ENCODE results near the gene MTAP. TPM values are rescaled to one million over a fixed set of nuclear protein-coding genes. Genes with fewer than 3 reads are reported as not detected.

MTAP gene
- total RNA-seq, 5 donors from 2014 or later (not counting 1 experiment from before 2014, with no cell fraction given) = 32.0 to 41.9 (median 34.6) TPM

GRCh38 chr9:21841133-21841532 lies 38.7 kb downstream of the MTAP start:
- no peaks in the 10 kb centered on the region for H3K27me3 Mint-ChIP-seq

GRCh38 chr9:21848615-21849014 lies 46.2 kb downstream of the MTAP start:
- Mint-ChIP-seq H3K4me3 (no peak overlapping the region), H3K36me3 (peaks cover 73% of the 10 kb centered on the region), H3K27me3 (no peaks in the 10 kb centered on the region), H3K27ac (peak overlapping the region in 1 of 2 donors; percentile 34), H3K4me1 (peaks cover 14 to 24% (median 16%) of the 10 kb centered on the region in 3 donors), H3K9me3 (peaks cover 6 to 43% (median 29%) of the 10 kb centered on the region in 3 donors)
- POLR2A ChIA-PET = no interaction called here
- 100% methylated on average over 3 of the region's 4 CpGs for WGBS (ENCODE audit: insufficient coverage)
- Histone ChIP-seq H3K27ac (ENCODE audit: low read length) (no peak overlapping the region), H3K9me3 (no peaks in the 10 kb centered on the region), H3K4me1 (ENCODE audit: control insufficient read depth in 1 of 2, extremely low read depth in 1 of 2, insufficient read depth in 2 of 2, low read length in 2 of 2) (no peaks in the 10 kb centered on the region), H3K4me3 (ENCODE audit: control insufficient read depth in 1 of 2, extremely low read depth in 1 of 2, low read length in 1 of 2) (no peak overlapping the region), H3K27me3 (replicated peaks in 1 of 2; ENCODE audit: control insufficient read depth in 2 of 2, extremely low read depth in 1 of 2, insufficient read depth in 2 of 2, low read length in 1 of 2) (no peaks in the 10 kb centered on the region), H3K36me3 (ENCODE audit: control insufficient read depth in 2 of 2, extremely low read depth in 1 of 2, insufficient read depth in 1 of 2, low read length in 1 of 2) (no peaks in the 10 kb centered on the region)
- CTCF ChIA-PET = no interaction called here
- no peak for DNase-seq
- ATAC-seq (replicated peaks in 1 of 4) = no peak

More at GRCh38 chr9:21841133-21841532, 38.7 kb downstream of the MTAP start:
- ChIA-PET POLR2A (no interaction called here), CTCF (interaction anchor here in 1 of 2 donors (1.0 kb wide), 1 partner anchor 23 kb away, joined by 10 read pairs; no protein-coding TSS in a partner anchor)
- H3K9me3 ChIP-seq = no peaks in the 10 kb centered on the region
- H3K4me1 ChIP-seq (ENCODE audit: control insufficient read depth in 1 of 2, extremely low read depth in 1 of 2, insufficient read depth in 2 of 2, low read length in 2 of 2) = no peaks in the 10 kb centered on the region
- H3K36me3 Mint-ChIP-seq = peaks cover 84% of the 10 kb centered on the region
- peaks cover 14 to 37% (median 20%) of the 10 kb centered on the region in 3 donors for H3K9me3 Mint-ChIP-seq
- no peaks in the 10 kb centered on the region for H3K27me3 ChIP-seq (replicated peaks in 1 of 2; ENCODE audit: control insufficient read depth in 2 of 2, extremely low read depth in 1 of 2, insufficient read depth in 2 of 2, low read length in 1 of 2)
- H3K4me3 ChIP-seq (ENCODE audit: control insufficient read depth in 1 of 2, extremely low read depth in 1 of 2, low read length in 1 of 2) = no peak overlapping the region
- no peak overlapping the region for H3K4me3 Mint-ChIP-seq
- H3K36me3 ChIP-seq (ENCODE audit: control insufficient read depth in 2 of 2, extremely low read depth in 1 of 2, insufficient read depth in 1 of 2, low read length in 1 of 2) = peaks cover 2 to 52% of the 10 kb centered on the region in 2 donors
- ATAC-seq (replicated peaks in 1 of 4) = no peak
- no peak overlapping the region for H3K27ac ChIP-seq (ENCODE audit: low read length)
- H3K27ac Mint-ChIP-seq = no peak overlapping the region
- 100% methylated on average over 1 of the region's 1 CpG for WGBS (ENCODE audit: insufficient coverage)
- H3K4me1 Mint-ChIP-seq = peaks cover 5 to 10% (median 6%) of the 10 kb centered on the region in 3 donors
- DNase-seq = no peak

- POLR2A ChIA-PET = no interaction called here
- DNase-seq (peak in 1 of 35 experiments; percentile 5), ATAC-seq (replicated peaks in 1 of 4) (peak in 1 of 4 experiments; percentile 32)
- H3K27me3 ChIP-seq (replicated peaks in 1 of 2; ENCODE audit: control insufficient read depth in 2 of 2, extremely low read depth in 1 of 2, insufficient read depth in 2 of 2, low read length in 1 of 2) = no peaks in the 10 kb centered on the region
- Mint-ChIP-seq H3K9me3 (peaks cover 0 to 10% (median 8%) of the 10 kb centered on the region in 3 donors), H3K27me3 (no peaks in the 10 kb centered on the region), H3K27ac (peak overlapping the region in 1 of 2 donors; percentile 49), H3K36me3 (peaks cover 67% of the 10 kb centered on the region), H3K4me3 (no peak overlapping the region), H3K4me1 (peaks cover 17 to 37% (median 26%) of the 10 kb centered on the region in 3 donors)
- no peaks in the 10 kb centered on the region for H3K4me1 ChIP-seq (ENCODE audit: control insufficient read depth in 1 of 2, extremely low read depth in 1 of 2, insufficient read depth in 2 of 2, low read length in 2 of 2)
- WGBS (ENCODE audit: insufficient coverage) = no CpG with 5 or more reads among the region's 3 CpGs
- H3K9me3 ChIP-seq = no peaks in the 10 kb centered on the region
- H3K27ac ChIP-seq (ENCODE audit: low read length) = no peak overlapping the region
- no peak overlapping the region for H3K4me3 ChIP-seq (ENCODE audit: control insufficient read depth in 1 of 2, extremely low read depth in 1 of 2, low read length in 1 of 2)
- H3K36me3 ChIP-seq (ENCODE audit: control insufficient read depth in 2 of 2, extremely low read depth in 1 of 2, insufficient read depth in 1 of 2, low read length in 1 of 2) = peaks cover 0 to 25% of the 10 kb centered on the region in 2 donors
- CTCF ChIA-PET = interaction anchor here (0.7 to 1.4 kb wide), 2 partner anchors 11 to 39 kb away, joined by 3 to 4 read pairs; no protein-coding TSS in a partner anchor
These were observed 50.3 kb downstream of the MTAP start for GRCh38 chr9:21852754-21853153.

GRCh38 chr9:21853414-21853813 lies 51.0 kb downstream of the MTAP start:
- ATAC-seq (replicated peaks in 1 of 4) (no peak), DNase-seq (no peak)
- ChIA-PET CTCF (interaction anchor here (0.7 to 1.4 kb wide), 2 partner anchors 10 to 40 kb away, joined by 3 to 4 read pairs; no protein-coding TSS in a partner anchor), POLR2A (interaction anchor here in 1 of 2 donors (0.5 kb wide), 1 partner anchor 1990 kb away, joined by 5 read pairs; no protein-coding TSS in a partner anchor)
- H3K27me3 ChIP-seq (replicated peaks in 1 of 2; ENCODE audit: control insufficient read depth in 2 of 2, extremely low read depth in 1 of 2, insufficient read depth in 2 of 2, low read length in 1 of 2) = no peaks in the 10 kb centered on the region
- peaks cover 67% of the 10 kb centered on the region for H3K36me3 Mint-ChIP-seq
- H3K4me1 ChIP-seq (ENCODE audit: control insufficient read depth in 1 of 2, extremely low read depth in 1 of 2, insufficient read depth in 2 of 2, low read length in 2 of 2) = no peaks in the 10 kb centered on the region
- peaks cover 0 to 27% of the 10 kb centered on the region in 2 donors for H3K36me3 ChIP-seq (ENCODE audit: control insufficient read depth in 2 of 2, extremely low read depth in 1 of 2, insufficient read depth in 1 of 2, low read length in 1 of 2)
- WGBS (ENCODE audit: insufficient coverage) = no CpG with 5 or more reads among the region's 2 CpGs
- H3K4me3 Mint-ChIP-seq = no peak overlapping the region
- H3K27ac ChIP-seq (ENCODE audit: low read length) = no peak overlapping the region
- H3K4me3 ChIP-seq (ENCODE audit: control insufficient read depth in 1 of 2, extremely low read depth in 1 of 2, low read length in 1 of 2) = no peak overlapping the region
- peaks cover 17 to 37% (median 26%) of the 10 kb centered on the region in 3 donors for H3K4me1 Mint-ChIP-seq
- no peaks in the 10 kb centered on the region for H3K27me3 Mint-ChIP-seq
- H3K9me3 Mint-ChIP-seq = peaks cover 0 to 3% (median 3%) of the 10 kb centered on the region in 3 donors
- H3K9me3 ChIP-seq = no peaks in the 10 kb centered on the region
- H3K27ac Mint-ChIP-seq = peak overlapping the region; percentile 28 to 31

GRCh38 chr9:21854119-21854518 lies 51.7 kb downstream of the MTAP start:
- ATAC-seq (replicated peaks in 1 of 4) = no peak
- ChIA-PET CTCF (interaction anchor here in 1 of 2 donors (1.4 kb wide), 1 partner anchor 41 kb away, joined by 3 read pairs; no protein-coding TSS in a partner anchor), POLR2A (no interaction called here)
- Mint-ChIP-seq H3K36me3 (peaks cover 67% of the 10 kb centered on the region), H3K4me1 (peaks cover 17 to 37% (median 26%) of the 10 kb centered on the region in 3 donors), H3K27me3 (no peaks in the 10 kb centered on the region), H3K4me3 (no peak overlapping the region), H3K27ac (no peak overlapping the region), H3K9me3 (no peaks in the 10 kb centered on the region)
- WGBS (ENCODE audit: insufficient coverage) = 100% methylated on average over 1 of the region's 4 CpGs
- Histone ChIP-seq H3K4me1 (ENCODE audit: control insufficient read depth in 1 of 2, extremely low read depth in 1 of 2, insufficient read depth in 2 of 2, low read length in 2 of 2) (no peaks in the 10 kb centered on the region), H3K4me3 (ENCODE audit: control insufficient read depth in 1 of 2, extremely low read depth in 1 of 2, low read length in 1 of 2) (no peak overlapping the region), H3K9me3 (no peaks in the 10 kb centered on the region), H3K27ac (ENCODE audit: low read length) (no peak overlapping the region), H3K36me3 (ENCODE audit: control insufficient read depth in 2 of 2, extremely low read depth in 1 of 2, insufficient read depth in 1 of 2, low read length in 1 of 2) (peaks cover 0 to 34% of the 10 kb centered on the region in 2 donors), H3K27me3 (replicated peaks in 1 of 2; ENCODE audit: control insufficient read depth in 2 of 2, extremely low read depth in 1 of 2, insufficient read depth in 2 of 2, low read length in 1 of 2) (no peaks in the 10 kb centered on the region)
- no peak for DNase-seq

GRCh38 chr9:21854594-21854993 lies 52.2 kb downstream of the MTAP start:
- POLR2A ChIA-PET = no interaction called here
- WGBS (ENCODE audit: insufficient coverage) = over 99% methylated on average over 10 of the region's 11 CpGs
- Mint-ChIP-seq H3K36me3 (peaks cover 66% of the 10 kb centered on the region), H3K27me3 (no peaks in the 10 kb centered on the region), H3K9me3 (no peaks in the 10 kb centered on the region), H3K4me3 (no peak overlapping the region), H3K27ac (no peak overlapping the region), H3K4me1 (peaks cover 17 to 37% (median 26%) of the 10 kb centered on the region in 3 donors)
- Histone ChIP-seq H3K9me3 (no peaks in the 10 kb centered on the region), H3K4me3 (ENCODE audit: control insufficient read depth in 1 of 2, extremely low read depth in 1 of 2, low read length in 1 of 2) (no peak overlapping the region), H3K27me3 (replicated peaks in 1 of 2; ENCODE audit: control insufficient read depth in 2 of 2, extremely low read depth in 1 of 2, insufficient read depth in 2 of 2, low read length in 1 of 2) (no peaks in the 10 kb centered on the region), H3K36me3 (ENCODE audit: control insufficient read depth in 2 of 2, extremely low read depth in 1 of 2, insufficient read depth in 1 of 2, low read length in 1 of 2) (peaks cover 0 to 39% of the 10 kb centered on the region in 2 donors), H3K27ac (ENCODE audit: low read length) (no peak overlapping the region), H3K4me1 (ENCODE audit: control insufficient read depth in 1 of 2, extremely low read depth in 1 of 2, insufficient read depth in 2 of 2, low read length in 2 of 2) (no peaks in the 10 kb centered on the region)
- CTCF ChIA-PET = no interaction called here
- ATAC-seq (replicated peaks in 1 of 4) = no peak
- no peak for DNase-seq

Data from T-cell (primary cell).